Measurements from ENCODE around the gene HOOK2. TPM values are rescaled to one million over a fixed set of nuclear protein-coding genes. Genes with fewer than 3 reads are reported as not detected.
A peak's percentile ranks its signal among the peaks of the same experiment; 100 is the strongest.

Gene HOOK2
- total and polyA plus RNA-seq, 2 of the 13 experiments (the other 11 are each of a cell fraction or from before 2014, with no cell fraction given) = 9.2 to 12.9 TPM

GRCh38 chr19:12757544-12758274 lies 17.6 kb downstream of the HOOK2 start (continued):
- TF ChIP-seq MAZ (IDR thresholded peaks at IDR 0.05; ENCODE audit: borderline replicate concordance, low read depth, low read length) (no peak), MAZ (CRISPR knock-in tag; IDR thresholded peaks at IDR 0.05; ENCODE audit: low read depth) (0 out of 2 replicates have a peak, but pooled peaks have one; percentile 25), MXD1 (CRISPR knock-in tag; IDR thresholded peaks at IDR 0.05) (peak; percentile 64; the same call in 1 of the 2 replicates), ARID4A (CRISPR knock-in tag; IDR thresholded peaks at IDR 0.05; ENCODE audit: borderline replicate concordance) (peak; percentile 58; the same call in 1 of the 2 replicates), ZNF639 (CRISPR knock-in tag; conservative IDR thresholded peaks at IDR 0.05) (peak; percentile 31; the same call in 1 of the 2 replicates), SOX5 (CRISPR knock-in tag; IDR thresholded peaks at IDR 0.05; ENCODE audit: borderline replicate concordance) (0 out of 2 replicates have a peak, but pooled peaks have one; percentile 14), RBM39 (IDR thresholded peaks at IDR 0.05; ENCODE audit: low read depth, low read length, poor library complexity, severe bottlenecking) (peak; percentile 25)
- TF ChIP-seq, protein P1, sequence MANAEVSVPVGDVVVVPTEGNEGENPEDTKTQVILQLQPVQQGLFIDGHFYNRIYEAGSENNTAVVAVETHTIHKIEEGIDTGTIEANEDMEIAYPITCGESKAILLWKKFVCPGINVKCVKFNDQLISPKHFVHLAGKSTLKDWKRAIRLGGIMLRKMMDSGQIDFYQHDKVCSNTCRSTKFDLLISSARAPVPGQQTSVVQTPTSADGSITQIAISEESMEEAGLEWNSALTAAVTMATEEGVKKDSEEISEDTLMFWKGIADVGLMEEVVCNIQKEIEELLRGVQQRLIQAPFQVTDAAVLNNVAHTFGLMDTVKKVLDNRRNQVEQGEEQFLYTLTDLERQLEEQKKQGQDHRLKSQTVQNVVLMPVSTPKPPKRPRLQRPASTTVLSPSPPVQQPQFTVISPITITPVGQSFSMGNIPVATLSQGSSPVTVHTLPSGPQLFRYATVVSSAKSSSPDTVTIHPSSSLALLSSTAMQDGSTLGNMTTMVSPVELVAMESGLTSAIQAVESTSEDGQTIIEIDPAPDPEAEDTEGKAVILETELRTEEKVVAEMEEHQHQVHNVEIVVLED (CRISPR knock-in tag; IDR thresholded peaks at IDR 0.05; ENCODE audit: borderline replicate concordance) = no peak; the same call in 1 of the 2 replicates
- TF ChIP-seq, protein P2, sequence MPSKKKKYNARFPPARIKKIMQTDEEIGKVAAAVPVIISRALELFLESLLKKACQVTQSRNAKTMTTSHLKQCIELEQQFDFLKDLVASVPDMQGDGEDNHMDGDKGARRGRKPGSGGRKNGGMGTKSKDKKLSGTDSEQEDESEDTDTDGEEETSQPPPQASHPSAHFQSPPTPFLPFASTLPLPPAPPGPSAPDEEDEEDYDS (CRISPR knock-in tag; IDR thresholded peaks at IDR 0.05) = peak; percentile 22; the same call in 1 of the 2 replicates
- TF ChIP-seq, protein P3, sequence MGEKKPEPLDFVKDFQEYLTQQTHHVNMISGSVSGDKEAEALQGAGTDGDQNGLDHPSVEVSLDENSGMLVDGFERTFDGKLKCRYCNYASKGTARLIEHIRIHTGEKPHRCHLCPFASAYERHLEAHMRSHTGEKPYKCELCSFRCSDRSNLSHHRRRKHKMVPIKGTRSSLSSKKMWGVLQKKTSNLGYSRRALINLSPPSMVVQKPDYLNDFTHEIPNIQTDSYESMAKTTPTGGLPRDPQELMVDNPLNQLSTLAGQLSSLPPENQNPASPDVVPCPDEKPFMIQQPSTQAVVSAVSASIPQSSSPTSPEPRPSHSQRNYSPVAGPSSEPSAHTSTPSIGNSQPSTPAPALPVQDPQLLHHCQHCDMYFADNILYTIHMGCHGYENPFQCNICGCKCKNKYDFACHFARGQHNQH (CRISPR knock-in tag; IDR thresholded peaks at IDR 0.05) = peak; percentile 69; the same call in 1 of the 2 replicates
- TF ChIP-seq, protein P4, sequence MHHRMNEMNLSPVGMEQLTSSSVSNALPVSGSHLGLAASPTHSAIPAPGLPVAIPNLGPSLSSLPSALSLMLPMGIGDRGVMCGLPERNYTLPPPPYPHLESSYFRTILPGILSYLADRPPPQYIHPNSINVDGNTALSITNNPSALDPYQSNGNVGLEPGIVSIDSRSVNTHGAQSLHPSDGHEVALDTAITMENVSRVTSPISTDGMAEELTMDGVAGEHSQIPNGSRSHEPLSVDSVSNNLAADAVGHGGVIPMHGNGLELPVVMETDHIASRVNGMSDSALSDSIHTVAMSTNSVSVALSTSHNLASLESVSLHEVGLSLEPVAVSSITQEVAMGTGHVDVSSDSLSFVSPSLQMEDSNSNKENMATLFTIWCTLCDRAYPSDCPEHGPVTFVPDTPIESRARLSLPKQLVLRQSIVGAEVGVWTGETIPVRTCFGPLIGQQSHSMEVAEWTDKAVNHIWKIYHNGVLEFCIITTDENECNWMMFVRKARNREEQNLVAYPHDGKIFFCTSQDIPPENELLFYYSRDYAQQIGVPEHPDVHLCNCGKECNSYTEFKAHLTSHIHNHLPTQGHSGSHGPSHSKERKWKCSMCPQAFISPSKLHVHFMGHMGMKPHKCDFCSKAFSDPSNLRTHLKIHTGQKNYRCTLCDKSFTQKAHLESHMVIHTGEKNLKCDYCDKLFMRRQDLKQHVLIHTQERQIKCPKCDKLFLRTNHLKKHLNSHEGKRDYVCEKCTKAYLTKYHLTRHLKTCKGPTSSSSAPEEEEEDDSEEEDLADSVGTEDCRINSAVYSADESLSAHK (CRISPR knock-in tag; IDR thresholded peaks at IDR 0.05; ENCODE audit: borderline replicate concordance) = no peak

Data from HepG2 (cell line).